HepG2 (cell line): ENCODE data around the gene CERS6. TPM values are rescaled to one million over a fixed set of nuclear protein-coding genes. Genes with fewer than 3 reads are reported as not detected.

Source experiments
- ATAC-seq: fragments of 200-7000 bp; cut with Tn5 transposase; 3 replicates; pipeline ENCODE4 v1.9.1; 2020; ENCODE audit warnings: mild to moderate bottlenecking, moderate library complexity
- BruUV-seq: library from RNA; stranded (reverse); fragments of 400-500 nt; replicated peaks from 2 replicates; lab custom pipeline; 2021; lab: Mats Ljungman, UMichigan
- CTCF ChIA-PET: fragments of 300-600 bp; formaldehyde crosslinking; extraction: SDS; loops from one replicate; lab custom pipeline; 2021; ENCODE audit warnings: low total read pairs, inconsistent platforms, low intra/inter-chr PET ratio; lab: Yijun Ruan, JAX
- POLR2A ChIA-PET: fragments of 350-600 bp; sonication (Branson Sonifier 250); formaldehyde crosslinking; loops from one replicate; lab custom pipeline; 2020; ENCODE audit warnings: antibody characterized with exemption, inconsistent platforms; lab: Yijun Ruan, JAX
- DNase-seq: peaks from one replicate; pipeline ENCODE4 v3.0.0-alpha.2; 2015; ENCODE audit warnings: low spot score
- FAIRE-seq: peaks from 3 replicates; lab custom pipeline; 2011; peaks lifted over from hg19 to GRCh38; lab: Jason Lieb, UNC
- H2AFZ ChIP-seq: one replicate; pipeline ENCODE4 v1.6.1; 2011; ENCODE audit warnings: low read length, inconsistent platforms
- H3K27ac ChIP-seq: fragments of 300-600 bp; 3 replicates; pipeline ENCODE4 v1.8.0; 2011; ENCODE audit warnings: mixed run types, mild to moderate bottlenecking, mixed read lengths, low read length, inconsistent platforms; ENCODE audit not compliant: insufficient read depth; ENCODE audit errors: extremely low read length
- H3K27me3 ChIP-seq, 2 experiments: fragments of 200-600 bp in 1 of 2; 2 replicates in 1 of 2; 3 replicates in 1 of 2; pipeline versions ENCODE4 v1.6.0 to v1.8.0; 2011; ENCODE audit warnings: low read length in 2 of 2, mild to moderate bottlenecking in 2 of 2, moderate library complexity in 2 of 2, inconsistent platforms in 1 of 2; ENCODE audit not compliant: insufficient read depth in 2 of 2, control insufficient read depth in 1 of 2
- H3K36me3 ChIP-seq, 2 experiments: fragments of 200-600 bp in 1 of 2; replicated peaks in 1 of 2; 2 replicates in 1 of 2; 3 replicates in 1 of 2; pipeline versions ENCODE4 v1.5.1 to v1.8.0; 2011; ENCODE audit warnings: low read length in 2 of 2, inconsistent platforms in 1 of 2; ENCODE audit not compliant: insufficient read depth in 2 of 2, control insufficient read depth in 1 of 2
- H3K4me1 ChIP-seq: 2 replicates; pipeline ENCODE4 v1.5.1; 2012; ENCODE audit warnings: low read length, inconsistent platforms; ENCODE audit not compliant: insufficient read depth
- H3K4me2 ChIP-seq: 2 replicates; pipeline ENCODE4 v1.6.0; 2011; ENCODE audit warnings: low read depth, low read length, inconsistent platforms
- H3K4me3 ChIP-seq, 3 experiments: fragments of 200-600 bp in 1 of 3; sonication (generic), shearing (Covaris generic) in 1 of 3; replicated peaks in 1 of 3; 2 replicates each; pipeline ENCODE4 v1.5.1; 2011 to 2016; ENCODE audit warnings: low read length in 3 of 3, inconsistent platforms in 2 of 3, low read depth in 2 of 3, mild to moderate bottlenecking in 2 of 3, control low read depth in 1 of 3, mixed read lengths in 1 of 3; ENCODE audit not compliant: insufficient read depth in 1 of 3
- H3K79me2 ChIP-seq: one replicate; pipeline ENCODE4 v1.6.1; 2011; ENCODE audit warnings: low read length, inconsistent platforms; ENCODE audit not compliant: insufficient read depth
- H3K9ac ChIP-seq: 2 replicates; pipeline ENCODE4 v1.6.0; 2011; ENCODE audit warnings: mild to moderate bottlenecking, low read depth, low read length, inconsistent platforms; ENCODE audit not compliant: insufficient read depth
- H3K9me3 ChIP-seq: 2 replicates; pipeline ENCODE4 v1.5.1; 2012; ENCODE audit warnings: mild to moderate bottlenecking, low read length
- H4K20me1 ChIP-seq: 2 replicates; pipeline ENCODE4 v1.6.0; 2011; ENCODE audit warnings: inconsistent platforms, mild to moderate bottlenecking, low read length, moderate library complexity; ENCODE audit not compliant: insufficient read depth
- WGBS: methylation state at CpG from one replicate; pipeline ENCODE4 v1.1.6; 2017; ENCODE audit warnings: low lambda C conversion rate; 5-methylcytosine and 5-hydroxymethylcytosine counted together
- in situ Hi-C: cut with HindIII; loops from 2 replicates; pipeline ENCODE4 v1.10.0; 2017; ENCODE audit warnings: low pct_unique_long_range_greater_than_20kb; ENCODE audit not compliant: extremely low pct_ligation_motif_present
- intact Hi-C: fragments of 100-400 bp; cut with micrococcal nuclease; formaldehyde crosslinking; loops from one replicate; pipeline ENCODE4 v1.10.0; 2022; ENCODE audit not compliant: unreplicated experiment
- polyA plus RNA-seq, 8 experiments: library from polyadenylated mRNA; depleted of rRNA in 3 of 8; stranded (reverse) in 7 of 8; unstranded in 1 of 8; fragments of >200 nt; fragmentation: Illumina TruSeq in 4 of 8; extraction: Trizol in 4 of 8; gene quantifications; 2 replicates each; pipeline versions ENCODE4 v1.2.1 to v1.2.3, GENCODE V29; 2011 to 2016; ENCODE audit warnings: low read depth in 4 of 8, missing spikeins in 1 of 8, mixed read lengths in 1 of 8; ENCODE audit not compliant: insufficient read depth in 1 of 8
- total RNA-seq, 5 experiments: library from RNA; depleted of rRNA; stranded (reverse); fragments of >200 nt; fragmentation: Illumina TruSeq; extraction: Trizol; gene quantifications; 2 replicates each; pipeline ENCODE4 v1.2.3, GENCODE V29; 2016; ENCODE audit warnings: low read depth in 1 of 5
- TF ChIP-seq, protein P1 (sequence below): IDR thresholded peaks from 2 replicates; pipeline ENCODE4 v1.6.1; 2016; ENCODE audit warnings: mild to moderate bottlenecking, missing biosample characterization, missing genetic modification reagents
- TF ChIP-seq, protein P2 (sequence below): sonication (generic); formaldehyde crosslinking; IDR thresholded peaks from 2 replicates; pipeline ENCODE4 v1.8.1; 2023; ENCODE audit warnings: mild to moderate bottlenecking, missing genetic modification reagents, borderline replicate concordance
- TF ChIP-seq, protein P3 (sequence below): sonication (generic); formaldehyde crosslinking; IDR thresholded peaks from 2 replicates; pipeline ENCODE4 v1.5.0; 2020; ENCODE audit warnings: mild to moderate bottlenecking, missing genetic modification reagents
- TF ChIP-seq, protein P4 (sequence below): sonication (generic); formaldehyde crosslinking; conservative IDR thresholded peaks from 2 replicates; pipeline ENCODE4 v1.4.0; 2020; ENCODE audit warnings: missing genetic modification reagents

The CERS6 gene
- total and polyA plus RNA-seq, 2 of the 13 experiments (the other 11 are each of a cell fraction or from before 2014, with no cell fraction given) = 10.1 to 20.3 TPM

DNA sequence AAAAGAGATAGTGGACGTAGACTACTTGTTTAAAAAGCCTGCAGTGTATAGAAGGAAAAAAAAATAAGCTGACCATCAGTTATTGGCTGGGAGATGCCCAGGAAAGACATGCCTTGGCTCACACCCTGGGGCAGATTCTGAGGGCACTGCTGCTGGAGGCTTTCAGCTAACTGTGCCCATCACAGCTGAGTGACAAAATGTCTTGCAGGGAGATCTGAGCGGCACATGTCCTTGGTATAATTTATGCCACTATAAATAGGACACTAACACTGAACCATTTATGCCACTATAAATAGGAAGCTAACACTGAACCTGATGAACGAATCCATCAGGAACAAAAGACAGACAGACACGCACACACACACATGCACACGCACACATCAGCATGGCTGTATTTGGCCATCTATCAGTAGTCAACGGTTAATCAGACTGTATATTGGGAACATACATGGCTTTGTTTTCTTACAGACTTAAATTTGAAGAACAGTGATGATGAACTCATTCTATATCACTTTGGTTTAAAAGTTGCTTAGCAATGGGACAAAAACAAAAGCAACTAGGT lies 278.2 kb downstream of the CERS6 start:
- Histone ChIP-seq H3K79me2 (no peaks in the 10 kb centered on the region), H3K36me3 (no peaks in the 10 kb centered on the region; a peak in 1 of 5 replicates), H4K20me1 (no peaks in the 10 kb centered on the region), H3K9ac (no peak overlapping the region), H3K4me1 (no peaks in the 10 kb centered on the region), H3K27ac (no peak overlapping the region), H3K27me3 (no peaks in the 10 kb centered on the region), H3K4me3 (no peak overlapping the region), H3K9me3 (no peaks in the 10 kb centered on the region), H3K4me2 (no peak overlapping the region), H2AFZ (no peak overlapping the region)
- FAIRE-seq (no peak), DNase-seq (no peak), ATAC-seq (no peak)
- ChIA-PET CTCF (no interaction called here), POLR2A (no interaction called here)
- intact Hi-C loops = no loop called here
- no TSS peak for BruUV-seq
- WGBS = 98% methylated on average over 6 of the region's 6 CpGs
- TF ChIP-seq, protein P1, sequence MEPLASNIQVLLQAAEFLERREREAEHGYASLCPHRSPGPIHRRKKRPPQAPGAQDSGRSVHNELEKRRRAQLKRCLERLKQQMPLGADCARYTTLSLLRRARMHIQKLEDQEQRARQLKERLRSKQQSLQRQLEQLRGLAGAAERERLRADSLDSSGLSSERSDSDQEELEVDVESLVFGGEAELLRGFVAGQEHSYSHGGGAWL (CRISPR knock-in tag) = no peak
- TF ChIP-seq, protein P2, sequence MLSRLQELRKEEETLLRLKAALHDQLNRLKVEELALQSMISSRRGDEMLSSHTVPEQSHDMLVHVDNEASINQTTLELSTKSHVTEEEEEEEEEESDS (CRISPR knock-in tag) = no peak
- in situ Hi-C loops = no loop called here

DNA sequence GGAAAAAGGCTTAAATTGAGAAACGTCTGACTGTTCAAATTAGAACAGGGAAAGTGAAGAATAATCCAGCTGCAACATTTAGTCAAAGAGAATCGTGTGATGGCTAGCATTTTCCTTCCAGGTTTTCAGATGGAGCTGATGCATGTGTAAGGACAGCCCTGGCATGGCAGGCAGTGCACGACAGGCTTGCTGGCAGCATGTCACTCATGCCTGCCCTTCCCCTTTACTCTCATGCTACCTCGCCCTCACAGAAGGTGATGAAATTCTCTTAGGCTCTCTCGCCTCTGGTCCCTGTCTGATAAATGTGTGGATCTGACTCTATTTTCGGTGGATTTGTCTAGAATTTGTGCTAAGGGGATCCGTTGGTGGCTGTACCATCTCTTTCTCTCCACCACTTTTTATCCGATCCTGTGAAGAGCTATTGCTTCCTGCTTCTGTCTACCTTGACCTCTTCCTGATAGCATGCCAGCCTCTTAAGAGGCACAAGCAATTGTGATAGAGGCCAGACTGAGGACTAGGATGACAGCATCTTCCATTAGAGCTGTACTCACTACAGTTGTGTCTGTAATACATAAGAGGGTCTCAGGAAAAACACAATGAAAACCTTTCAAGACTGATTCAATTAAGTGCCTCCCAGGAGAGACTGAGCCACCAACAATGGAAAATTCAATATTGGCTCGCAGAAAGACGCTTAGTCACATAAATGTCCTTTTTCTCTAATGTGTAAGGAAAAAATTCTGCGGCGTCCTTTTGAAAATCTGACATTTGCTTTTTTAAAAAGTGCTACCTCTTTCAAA lies 280.8 kb downstream of the CERS6 start:
- no peaks in the 10 kb centered on the region for H3K4me1 ChIP-seq
- 94% methylated on average over 12 of the region's 12 CpGs for WGBS
- TF ChIP-seq, protein P3, sequence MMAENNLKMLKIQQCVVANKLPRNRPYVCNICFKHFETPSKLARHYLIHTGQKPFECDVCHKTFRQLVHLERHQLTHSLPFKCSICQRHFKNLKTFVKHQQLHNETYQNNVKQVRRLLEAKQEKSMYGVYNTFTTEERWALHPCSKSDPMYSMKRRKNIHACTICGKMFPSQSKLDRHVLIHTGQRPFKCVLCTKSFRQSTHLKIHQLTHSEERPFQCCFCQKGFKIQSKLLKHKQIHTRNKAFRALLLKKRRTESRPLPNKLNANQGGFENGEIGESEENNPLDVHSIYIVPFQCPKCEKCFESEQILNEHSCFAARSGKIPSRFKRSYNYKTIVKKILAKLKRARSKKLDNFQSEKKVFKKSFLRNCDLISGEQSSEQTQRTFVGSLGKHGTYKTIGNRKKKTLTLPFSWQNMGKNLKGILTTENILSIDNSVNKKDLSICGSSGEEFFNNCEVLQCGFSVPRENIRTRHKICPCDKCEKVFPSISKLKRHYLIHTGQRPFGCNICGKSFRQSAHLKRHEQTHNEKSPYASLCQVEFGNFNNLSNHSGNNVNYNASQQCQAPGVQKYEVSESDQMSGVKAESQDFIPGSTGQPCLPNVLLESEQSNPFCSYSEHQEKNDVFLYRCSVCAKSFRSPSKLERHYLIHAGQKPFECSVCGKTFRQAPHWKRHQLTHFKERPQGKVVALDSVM (CRISPR knock-in tag) = peak; percentile 14; the same call in 1 of the 2 replicates
- TF ChIP-seq, protein P4, sequence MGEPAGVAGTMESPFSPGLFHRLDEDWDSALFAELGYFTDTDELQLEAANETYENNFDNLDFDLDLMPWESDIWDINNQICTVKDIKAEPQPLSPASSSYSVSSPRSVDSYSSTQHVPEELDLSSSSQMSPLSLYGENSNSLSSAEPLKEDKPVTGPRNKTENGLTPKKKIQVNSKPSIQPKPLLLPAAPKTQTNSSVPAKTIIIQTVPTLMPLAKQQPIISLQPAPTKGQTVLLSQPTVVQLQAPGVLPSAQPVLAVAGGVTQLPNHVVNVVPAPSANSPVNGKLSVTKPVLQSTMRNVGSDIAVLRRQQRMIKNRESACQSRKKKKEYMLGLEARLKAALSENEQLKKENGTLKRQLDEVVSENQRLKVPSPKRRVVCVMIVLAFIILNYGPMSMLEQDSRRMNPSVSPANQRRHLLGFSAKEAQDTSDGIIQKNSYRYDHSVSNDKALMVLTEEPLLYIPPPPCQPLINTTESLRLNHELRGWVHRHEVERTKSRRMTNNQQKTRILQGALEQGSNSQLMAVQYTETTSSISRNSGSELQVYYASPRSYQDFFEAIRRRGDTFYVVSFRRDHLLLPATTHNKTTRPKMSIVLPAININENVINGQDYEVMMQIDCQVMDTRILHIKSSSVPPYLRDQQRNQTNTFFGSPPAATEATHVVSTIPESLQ (CRISPR knock-in tag) = no peak
- TF ChIP-seq, all 625 proteins: peak for 1
- in situ Hi-C loops = no loop called here
- no peak overlapping the region for H2AFZ ChIP-seq
- no peaks in the 10 kb centered on the region for H3K9me3 ChIP-seq
- no peaks in the 10 kb centered on the region for H4K20me1 ChIP-seq
- H3K79me2 ChIP-seq = no peaks in the 10 kb centered on the region
- H3K4me3 ChIP-seq = no peak overlapping the region
- no peak overlapping the region for H3K4me2 ChIP-seq
- POLR2A ChIA-PET = no interaction called here
- H3K9ac ChIP-seq = no peak overlapping the region
- intact Hi-C loops = no loop called here
- no peak for ATAC-seq
- no peak for FAIRE-seq
- no TSS peak for BruUV-seq
- H3K36me3 ChIP-seq = no peaks in the 10 kb centered on the region; a peak in 1 of 5 replicates
- no peak overlapping the region for H3K27ac ChIP-seq
- CTCF ChIA-PET = no interaction called here
- H3K27me3 ChIP-seq = no peaks in the 10 kb centered on the region
- DNase-seq = no peak
